Osteocyte (in vitro differentiated cells): ENCODE measurements around the gene GFY. TPM values are rescaled to one million over a fixed set of nuclear protein-coding genes. Genes with fewer than 3 reads are reported as not detected.
A peak's percentile ranks its signal among the peaks of the same experiment; 100 is the strongest.

ENCODE experiments used
- DNase-seq: peaks from one replicate; pipeline ENCODE4 v3.0.0; 2021; ENCODE audit warnings: mixed read lengths; ENCODE audit not compliant: unreplicated experiment; ENCODE audit errors: extremely low spot score
- H3K27ac Mint-ChIP-seq: one replicate; pipeline ENCODE4 v1.8.0; 2021; ENCODE audit warnings: mild to moderate bottlenecking, mixed read lengths; ENCODE audit not compliant: unreplicated experiment
- H3K27me3 Mint-ChIP-seq: one replicate; pipeline ENCODE4 v1.8.0; 2021; ENCODE audit warnings: mixed read lengths; ENCODE audit not compliant: unreplicated experiment
- H3K36me3 Mint-ChIP-seq: one replicate; pipeline ENCODE4 v1.8.0; 2021; ENCODE audit warnings: mixed read lengths; ENCODE audit not compliant: unreplicated experiment
- H3K4me1 Mint-ChIP-seq: one replicate; pipeline ENCODE4 v1.8.0; 2021; ENCODE audit warnings: mixed read lengths; ENCODE audit not compliant: unreplicated experiment
- H3K4me3 Mint-ChIP-seq: one replicate; pipeline ENCODE4 v1.8.0; 2021; ENCODE audit warnings: mild to moderate bottlenecking, moderate library complexity, mixed read lengths; ENCODE audit not compliant: unreplicated experiment
- H3K9me3 Mint-ChIP-seq: one replicate; pipeline ENCODE4 v1.8.0; 2021; ENCODE audit warnings: mixed read lengths; ENCODE audit not compliant: unreplicated experiment
- CTCF ChIP-seq: fragments of 200-600 bp; sonication (generic); IDR thresholded peaks from 2 replicates; pipeline ENCODE4 v1.5.0; 2021; ENCODE audit warnings: antibody characterized with exemption, mild to moderate bottlenecking, moderate library complexity
- total RNA-seq: library from RNA; stranded (reverse); gene quantifications from 2 replicates; pipeline ENCODE4 v1.2.1, GENCODE V29; 2021

GFY gene
- total RNA-seq, 1 donor from 2014 or later, result not detected

DNA sequence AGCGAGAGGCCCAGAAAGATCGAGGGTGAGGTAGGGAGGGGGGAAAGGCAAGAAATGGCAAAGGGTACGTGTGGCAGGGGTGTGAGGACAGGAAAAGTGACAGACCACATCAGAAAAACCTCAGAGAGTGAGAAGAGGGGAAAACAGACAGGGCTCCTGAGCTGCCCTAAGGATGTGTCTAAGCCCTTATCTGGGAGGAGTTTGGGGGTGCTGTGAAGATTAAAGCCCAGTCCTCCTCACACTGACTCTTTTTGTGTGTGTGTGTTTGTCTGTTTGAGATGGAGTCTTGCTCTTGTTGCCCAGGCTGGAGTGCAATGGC, 1.2 kb upstream of the GFY start:
- TF ChIP-seq CTCF, result no peak
- peaks cover 34% of the 10 kb centered on the region for H3K4me1 Mint-ChIP-seq
- no peaks in the 10 kb centered on the region for H3K9me3 Mint-ChIP-seq
- H3K4me3 Mint-ChIP-seq, result peak overlapping the region; percentile 17
- H3K36me3 Mint-ChIP-seq, result peaks cover 2% of the 10 kb centered on the region
- no peak overlapping the region for H3K27ac Mint-ChIP-seq
- H3K27me3 Mint-ChIP-seq, result peaks cover 90% of the 10 kb centered on the region
- no peak for DNase-seq

DNA sequence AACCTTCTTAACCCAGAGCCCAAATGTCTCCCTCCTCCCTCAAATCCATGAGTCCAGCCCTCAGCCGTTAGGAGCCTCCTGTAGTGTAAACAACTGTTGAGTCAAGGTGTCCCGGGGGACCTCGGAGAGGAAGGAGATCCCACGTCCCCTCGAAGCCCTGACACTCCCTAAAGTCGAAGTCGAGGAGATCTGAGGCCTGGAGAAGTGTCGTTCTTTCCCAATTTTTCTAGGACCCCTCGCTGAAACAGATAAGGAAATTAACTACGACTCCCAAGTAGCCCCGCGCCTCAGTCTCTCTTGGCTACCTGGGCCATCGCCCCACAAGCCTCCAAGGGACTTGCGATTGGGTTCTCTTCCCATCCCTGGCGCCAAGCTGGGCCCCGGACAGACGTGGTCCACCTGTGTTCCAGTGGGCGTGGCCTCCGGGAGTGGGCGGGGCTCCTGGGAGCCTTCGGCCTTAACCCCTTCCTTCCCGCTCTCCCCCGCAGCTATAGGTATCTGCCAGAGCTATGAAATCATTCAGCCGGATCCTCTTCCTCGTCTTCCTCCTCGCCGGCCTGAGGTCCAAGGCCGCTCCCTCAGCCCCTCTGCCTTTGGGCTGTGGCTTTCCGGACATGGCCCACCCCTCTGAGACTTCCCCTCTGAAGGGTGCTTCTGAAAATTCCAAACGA, 869 bp downstream of the GFY start:
- H3K36me3 Mint-ChIP-seq, result peaks cover 2% of the 10 kb centered on the region
- no peaks in the 10 kb centered on the region for H3K9me3 Mint-ChIP-seq
- peaks cover 86% of the 10 kb centered on the region for H3K27me3 Mint-ChIP-seq
- H3K4me3 Mint-ChIP-seq, result no peak overlapping the region
- H3K4me1 Mint-ChIP-seq, result peaks cover 31% of the 10 kb centered on the region
- no peak overlapping the region for H3K27ac Mint-ChIP-seq
- no peak for TF ChIP-seq CTCF
- DNase-seq, result no peak

DNA sequence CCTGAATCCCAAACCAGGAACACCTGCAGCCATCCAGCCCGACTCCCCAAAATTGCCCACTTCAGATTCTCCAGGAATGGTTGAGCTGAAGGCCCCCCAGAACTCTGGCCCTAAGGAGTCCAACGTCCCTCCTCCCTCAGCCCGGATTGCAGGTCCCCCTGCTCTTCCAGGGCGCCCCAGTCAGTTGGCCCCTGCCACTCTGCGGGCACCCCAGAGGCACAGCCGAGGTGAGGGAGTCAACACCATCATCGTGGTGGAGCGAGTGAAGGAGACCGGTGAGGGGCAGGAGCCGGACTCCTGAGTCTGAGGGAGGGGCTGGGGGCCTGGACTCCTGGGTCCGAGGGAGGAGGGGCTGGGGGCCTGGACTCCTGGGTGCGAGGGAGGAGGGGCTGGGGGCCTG, 2.2 kb downstream of the GFY start:
- peaks cover 23% of the 10 kb centered on the region for H3K4me1 Mint-ChIP-seq
- TF ChIP-seq CTCF, result no peak
- H3K27me3 Mint-ChIP-seq, result peaks cover 84% of the 10 kb centered on the region
- peaks cover 2% of the 10 kb centered on the region for H3K36me3 Mint-ChIP-seq
- no peaks in the 10 kb centered on the region for H3K9me3 Mint-ChIP-seq
- DNase-seq, result no peak
- H3K4me3 Mint-ChIP-seq, result no peak overlapping the region
- no peak overlapping the region for H3K27ac Mint-ChIP-seq

DNA sequence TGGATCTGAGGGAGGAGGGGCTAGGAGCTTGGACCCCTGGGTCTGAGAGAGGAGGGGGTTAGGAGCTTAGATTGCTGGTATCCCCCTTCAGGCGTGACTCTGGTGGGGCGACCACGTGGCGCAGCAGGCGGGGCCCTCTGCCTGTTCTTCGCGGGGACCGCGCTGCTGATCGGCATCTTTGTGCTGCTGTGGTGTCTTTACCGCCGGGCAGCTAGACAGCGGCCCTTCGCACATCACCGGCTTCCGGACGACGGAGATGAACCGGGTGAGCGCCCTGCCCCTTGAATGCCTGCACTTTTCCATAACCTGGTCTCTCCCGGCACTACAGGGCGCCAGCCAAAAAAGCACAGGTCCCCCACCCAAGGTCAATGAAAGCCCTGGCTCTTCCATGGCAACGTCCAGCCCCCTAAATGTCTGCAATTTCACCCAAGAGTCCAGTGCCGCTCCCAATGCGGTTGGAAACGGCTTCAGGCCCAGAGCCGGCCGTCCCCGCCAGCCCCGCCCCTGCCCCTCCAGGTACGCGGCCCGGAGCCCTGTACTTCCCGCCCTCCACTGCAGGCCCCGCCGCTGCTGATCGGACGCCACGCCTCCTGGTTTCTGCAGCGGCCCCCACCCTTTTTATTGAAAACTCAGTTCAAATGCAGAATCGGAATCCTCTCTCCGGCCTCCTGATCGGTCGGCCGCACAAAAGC, 2.8 kb downstream of the GFY start:
- Mint-ChIP-seq H3K36me3 (peaks cover 2% of the 10 kb centered on the region), H3K4me3 (no peak overlapping the region), H3K4me1 (peaks cover 18% of the 10 kb centered on the region), H3K27ac (no peak overlapping the region), H3K9me3 (no peaks in the 10 kb centered on the region), H3K27me3 (peaks cover 80% of the 10 kb centered on the region)
- no peak for TF ChIP-seq CTCF
- DNase-seq, result no peak

GRCh38 chr19:49428547-49429451, 3.6 kb downstream of the GFY start:
- Mint-ChIP-seq H3K4me1 (peaks cover 13% of the 10 kb centered on the region), H3K9me3 (no peaks in the 10 kb centered on the region), H3K27ac (no peak overlapping the region), H3K27me3 (peaks cover 80% of the 10 kb centered on the region), H3K36me3 (peaks cover 2% of the 10 kb centered on the region), H3K4me3 (no peak overlapping the region)
- no peak for DNase-seq
- TF ChIP-seq CTCF, result no peak
